K562 treated with DMSO at 1 percent for 12 hours (cell line): Measurements from ENCODE around the gene NDUFB7. TPM values are rescaled to one million over a fixed set of nuclear protein-coding genes. Genes with fewer than 3 reads are reported as not detected.

Experiments
- total RNA-seq: library from RNA; unstranded; fragments of 300-600 nt; gene quantifications from 2 replicates; pipeline ENCODE4 v1.2.3, GENCODE V29; 2022; ENCODE audit not compliant: insufficient read depth

The NDUFB7 gene
- 356 and 637 TPM in 2 replicates for total RNA-seq

GRCh38 chr19:14571695-14572490 lies at the start of gene NDUFB7:
NDUFB7 (minus strand) TSS chr19:14572066; CDS start chr19:14572000, 66 bp downstream.

GRCh38 chr19:14582894-14583340 lies 11.1 kb upstream of the NDUFB7 start, which contains the start of gene CLEC17A:
CLEC17A (plus strand) TSS chr19:14583084; CDS start chr19:14583161, 77 bp downstream.

GRCh38 chr19:14529254-14530004 lies 42.4 kb downstream of the NDUFB7 start, which contains the start of gene TECR:
TECR (plus strand) TSS chr19:14529594; CDS start chr19:14529697, 103 bp downstream.

GRCh38 chr19:14517840-14518505 lies 53.9 kb downstream of the NDUFB7 start, which contains the start of gene DNAJB1:
DNAJB1 (minus strand) TSS chr19:14518397; CDS start chr19:14518349, 48 bp downstream.

Other genes starting within 250 kb of the NDUFB7 start
- 28.7 and 57.4 TPM in 2 replicates for gene ADGRE5, start 190.6 kb downstream of the NDUFB7 start, total RNA-seq
- gene DDX39A, start 152.7 kb downstream of the NDUFB7 start, total RNA-seq: 194 and 225 TPM in 2 replicates
- 253 and 267 TPM in 2 replicates for gene PKN1, start 138.8 kb downstream of the NDUFB7 start, total RNA-seq
- 1.0 TPM in 1 of 2 replicates, not detected in the other for gene PTGER1, start 96.7 kb downstream of the NDUFB7 start, total RNA-seq
- gene GIPC1, start 75.9 kb downstream of the NDUFB7 start, total RNA-seq: 135 and 169 TPM in 2 replicates
- gene DNAJB1, start 53.7 kb downstream of the NDUFB7 start, total RNA-seq: 91.5 and 142 TPM in 2 replicates
- 318 and 408 TPM in 2 replicates for gene TECR, start 42.5 kb downstream of the NDUFB7 start, total RNA-seq
- not detected in 2 replicates for gene CLEC17A, start 11.0 kb upstream of the NDUFB7 start, total RNA-seq
- not detected in 2 replicates for gene ADGRE3, start 102.8 kb upstream of the NDUFB7 start, total RNA-seq
- 2.6 and 11.4 TPM in 2 replicates for gene ZNF333, start 118.0 kb upstream of the NDUFB7 start, total RNA-seq
- gene ADGRE2, start 206.5 kb upstream of the NDUFB7 start, total RNA-seq: 2.5 and 7.5 TPM in 2 replicates